ENCODE data around the gene H2AZ1.

Gene H2AZ1

GRCh38 chr4:99946356-99947189, 3.5 kb downstream of the H2AZ1 start, which contains the start of gene DNAJB14:
DNAJB14 (minus strand) TSS chr4:99946618; CDS start chr4:99946571, 47 bp downstream.
- no peak for DNase-seq (ENCODE audit: low read depth, low spot score)

GRCh38 chr4:99945718-99946355, 4.2 kb downstream of the H2AZ1 start:
- DNase-seq (ENCODE audit: low read depth, low spot score) = no peak

- no peak for DNase-seq (ENCODE audit: low read depth, low spot score)
Measured at GRCh38 chr4:99943904-99944437, 6.1 kb downstream of the H2AZ1 start.

GRCh38 chr4:99938243-99938753, 11.8 kb downstream of the H2AZ1 start:
- no peak for DNase-seq (ENCODE audit: low read depth, low spot score)

GRCh38 chr4:99934891-99935290, 15.2 kb downstream of the H2AZ1 start:
- no peak for DNase-seq (ENCODE audit: low read depth, low spot score)

- no peak for DNase-seq (ENCODE audit: low read depth, low spot score)
Measured at GRCh38 chr4:99927566-99927965, 22.5 kb downstream of the H2AZ1 start.

- no peak for DNase-seq (ENCODE audit: low read depth, low spot score)
Measured at GRCh38 chr4:99921174-99921573, 28.9 kb downstream of the H2AZ1 start.

- no peak for DNase-seq (ENCODE audit: low read depth, low spot score)
Measured at GRCh38 chr4:99918656-99919055, 31.4 kb downstream of the H2AZ1 start.

- DNase-seq (ENCODE audit: low read depth, low spot score) = no peak
Measured at GRCh38 chr4:99917575-99917974, 32.5 kb downstream of the H2AZ1 start.

GRCh38 chr4:99915449-99915848, 34.6 kb downstream of the H2AZ1 start:
- no peak for DNase-seq (ENCODE audit: low read depth, low spot score)

Data from activated naive CD8-positive, alpha-beta T cell treated with anti-CD3 and anti-CD28 coated beads, Interleukin-2, amount 50 U/mL, for 16 hours (primary cell).